ENCODE measurements around the gene MAP2K5. TPM values are rescaled to one million over a fixed set of nuclear protein-coding genes. Genes with fewer than 3 reads are reported as not detected.

Gene MAP2K5
- total RNA-seq, 1 experiment from 2014 or later: 22.2 TPM

DNA sequence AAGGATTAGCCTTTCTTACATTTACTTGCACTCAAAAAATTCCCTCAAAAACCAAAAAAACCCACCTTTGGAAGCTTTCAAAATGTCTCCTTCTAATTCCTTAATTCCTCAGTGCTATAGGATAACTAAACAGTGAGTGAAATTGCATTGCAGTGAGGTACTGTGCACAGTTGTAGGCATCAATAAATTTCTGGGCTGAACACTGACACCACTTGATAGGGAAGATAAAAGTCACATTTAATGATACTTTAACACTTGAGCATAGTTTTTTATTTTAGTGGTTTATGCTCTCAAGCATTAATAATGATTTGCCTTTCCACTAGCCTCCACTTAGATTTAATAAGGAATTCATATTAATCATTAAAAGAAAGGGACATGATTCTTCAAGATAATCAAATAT lies 52.3 kb downstream of the MAP2K5 start:
- no TSS peak for BruUV-seq (replicated peaks)
- no peak overlapping the region for H3K27ac Mint-ChIP-seq (ENCODE audit: unreplicated experiment)
- TF ChIP-seq, protein P1, sequence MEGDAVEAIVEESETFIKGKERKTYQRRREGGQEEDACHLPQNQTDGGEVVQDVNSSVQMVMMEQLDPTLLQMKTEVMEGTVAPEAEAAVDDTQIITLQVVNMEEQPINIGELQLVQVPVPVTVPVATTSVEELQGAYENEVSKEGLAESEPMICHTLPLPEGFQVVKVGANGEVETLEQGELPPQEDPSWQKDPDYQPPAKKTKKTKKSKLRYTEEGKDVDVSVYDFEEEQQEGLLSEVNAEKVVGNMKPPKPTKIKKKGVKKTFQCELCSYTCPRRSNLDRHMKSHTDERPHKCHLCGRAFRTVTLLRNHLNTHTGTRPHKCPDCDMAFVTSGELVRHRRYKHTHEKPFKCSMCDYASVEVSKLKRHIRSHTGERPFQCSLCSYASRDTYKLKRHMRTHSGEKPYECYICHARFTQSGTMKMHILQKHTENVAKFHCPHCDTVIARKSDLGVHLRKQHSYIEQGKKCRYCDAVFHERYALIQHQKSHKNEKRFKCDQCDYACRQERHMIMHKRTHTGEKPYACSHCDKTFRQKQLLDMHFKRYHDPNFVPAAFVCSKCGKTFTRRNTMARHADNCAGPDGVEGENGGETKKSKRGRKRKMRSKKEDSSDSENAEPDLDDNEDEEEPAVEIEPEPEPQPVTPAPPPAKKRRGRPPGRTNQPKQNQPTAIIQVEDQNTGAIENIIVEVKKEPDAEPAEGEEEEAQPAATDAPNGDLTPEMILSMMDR (IDR thresholded peaks at IDR 0.05; ENCODE audit: unreplicated experiment): no peak
- no peaks in the 10 kb centered on the region for H3K36me3 Mint-ChIP-seq (ENCODE audit: insufficient read depth, unreplicated experiment)
- H3K4me3 Mint-ChIP-seq (ENCODE audit: low read depth, unreplicated experiment): no peak overlapping the region
- no peaks in the 10 kb centered on the region for H3K9me3 Mint-ChIP-seq (ENCODE audit: low read depth, unreplicated experiment)
- CTCF ChIA-PET: no interaction called here
- H3K27me3 Mint-ChIP-seq (ENCODE audit: unreplicated experiment): no peaks in the 10 kb centered on the region
- intact Hi-C loops (cut with micrococcal nuclease; ENCODE audit: unreplicated experiment): no loop called here
- no peaks in the 10 kb centered on the region for H3K4me1 Mint-ChIP-seq (ENCODE audit: low read depth, unreplicated experiment)
- no peak for DNase-seq

DNA sequence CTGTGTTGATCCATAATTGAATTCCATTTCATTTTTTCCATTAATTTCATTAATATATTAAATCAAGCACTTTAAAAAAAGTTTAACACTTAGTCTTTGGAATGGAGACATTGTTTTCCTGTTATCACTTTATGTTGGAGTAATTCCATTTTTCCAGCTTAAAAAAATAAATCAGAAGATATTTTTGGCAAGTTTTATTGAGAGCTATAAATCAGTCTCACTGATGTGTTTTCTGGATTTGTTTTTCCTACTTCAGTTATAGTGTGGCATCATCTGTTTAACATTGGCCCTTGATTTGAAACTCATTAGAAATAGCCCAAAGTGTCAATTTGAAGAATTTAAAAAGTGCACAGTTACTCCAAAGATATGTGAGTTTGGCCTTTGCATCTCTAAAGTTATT lies 53.1 kb downstream of the MAP2K5 start:
- TF ChIP-seq, protein P1 (IDR thresholded peaks at IDR 0.05; ENCODE audit: unreplicated experiment): no peak
- no peak overlapping the region for H3K27ac Mint-ChIP-seq (ENCODE audit: unreplicated experiment)
- H3K4me3 Mint-ChIP-seq (ENCODE audit: low read depth, unreplicated experiment): no peak overlapping the region
- H3K9me3 Mint-ChIP-seq (ENCODE audit: low read depth, unreplicated experiment): no peaks in the 10 kb centered on the region
- no peaks in the 10 kb centered on the region for H3K4me1 Mint-ChIP-seq (ENCODE audit: low read depth, unreplicated experiment)
- DNase-seq: no peak
- H3K27me3 Mint-ChIP-seq (ENCODE audit: unreplicated experiment): no peaks in the 10 kb centered on the region
- CTCF ChIA-PET: interaction anchor here (0.7 kb wide), 1 partner anchor 1924 kb away, joined by 5 read pairs; no protein-coding TSS in a partner anchor
- no peaks in the 10 kb centered on the region for H3K36me3 Mint-ChIP-seq (ENCODE audit: insufficient read depth, unreplicated experiment)
- no TSS peak for BruUV-seq (replicated peaks)
- intact Hi-C loops (cut with micrococcal nuclease; ENCODE audit: unreplicated experiment): no loop called here

DNA sequence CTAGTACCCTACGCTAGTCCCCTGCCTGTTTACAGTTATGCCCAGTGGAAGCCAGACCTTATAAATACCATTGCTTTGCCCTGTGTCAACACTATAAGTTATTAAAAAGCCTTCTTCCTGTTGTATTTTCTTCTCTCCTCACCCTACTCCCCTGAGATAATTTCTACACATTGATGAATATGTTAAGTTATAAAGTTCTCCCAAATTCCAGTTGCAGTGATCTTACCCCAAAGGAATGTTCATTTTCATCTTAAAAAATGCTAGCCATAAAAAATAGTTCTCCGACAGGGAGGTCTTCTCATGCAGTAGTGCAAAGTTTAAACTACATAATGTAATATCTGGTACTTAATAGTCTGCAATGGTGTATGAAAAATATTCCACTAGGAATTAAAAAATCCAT lies 58.6 kb downstream of the MAP2K5 start:
- Mint-ChIP-seq H3K27me3 (ENCODE audit: unreplicated experiment) (no peaks in the 10 kb centered on the region), H3K4me1 (ENCODE audit: low read depth, unreplicated experiment) (no peaks in the 10 kb centered on the region), H3K9me3 (ENCODE audit: low read depth, unreplicated experiment) (no peaks in the 10 kb centered on the region), H3K27ac (ENCODE audit: unreplicated experiment) (no peak overlapping the region), H3K36me3 (ENCODE audit: insufficient read depth, unreplicated experiment) (no peaks in the 10 kb centered on the region), H3K4me3 (ENCODE audit: low read depth, unreplicated experiment) (no peak overlapping the region)
- TF ChIP-seq, protein P1 (IDR thresholded peaks at IDR 0.05; ENCODE audit: unreplicated experiment): no peak
- intact Hi-C loops (cut with micrococcal nuclease; ENCODE audit: unreplicated experiment): no loop called here
- CTCF ChIA-PET: no interaction called here
- no TSS peak for BruUV-seq (replicated peaks)
- no peak for DNase-seq

DNA sequence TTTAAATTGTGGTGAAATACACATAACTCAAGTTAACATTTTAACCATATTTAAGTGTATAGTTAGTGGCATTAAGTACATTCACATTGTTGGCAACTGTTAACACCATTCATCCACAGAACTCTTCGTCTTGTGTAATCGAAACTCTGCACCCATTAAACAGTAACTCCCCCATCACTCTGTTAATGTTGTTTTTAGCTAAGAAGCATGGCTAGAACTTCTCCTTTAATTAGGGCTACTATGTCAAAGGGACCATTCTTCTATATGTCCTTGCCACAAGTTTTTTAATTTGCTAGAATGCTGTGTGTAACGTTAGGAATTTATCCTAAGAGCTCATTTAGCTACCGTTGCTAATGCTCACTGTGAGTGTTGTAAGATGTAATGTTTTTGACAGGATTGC lies 60.6 kb downstream of the MAP2K5 start:
- BruUV-seq (replicated peaks): no TSS peak
- CTCF ChIA-PET: no interaction called here
- no peaks in the 10 kb centered on the region for H3K4me1 Mint-ChIP-seq (ENCODE audit: low read depth, unreplicated experiment)
- no peaks in the 10 kb centered on the region for H3K9me3 Mint-ChIP-seq (ENCODE audit: low read depth, unreplicated experiment)
- no peaks in the 10 kb centered on the region for H3K27me3 Mint-ChIP-seq (ENCODE audit: unreplicated experiment)
- intact Hi-C loops (cut with micrococcal nuclease; ENCODE audit: unreplicated experiment): no loop called here
- no peak overlapping the region for H3K27ac Mint-ChIP-seq (ENCODE audit: unreplicated experiment)
- no peak for DNase-seq
- no peak overlapping the region for H3K4me3 Mint-ChIP-seq (ENCODE audit: low read depth, unreplicated experiment)
- TF ChIP-seq, protein P1 (IDR thresholded peaks at IDR 0.05; ENCODE audit: unreplicated experiment): no peak
- H3K36me3 Mint-ChIP-seq (ENCODE audit: insufficient read depth, unreplicated experiment): no peaks in the 10 kb centered on the region

Data from Calu3 (cell line).